ENCODE measurements around the gene INPP5D.
"Not testable (repeated sequence)": the region's sequence is repeated elsewhere in the genome, so short reads cannot be mapped to it uniquely, and the experiment has no call there.

Gene INPP5D

GRCh38 chr2:233053928-233054784, 6.0 kb upstream of the INPP5D start:
- peak; percentile 56 for DNase-seq

- no peak for DNase-seq
Observed at GRCh38 chr2:233055362-233055761, 4.8 kb upstream of the INPP5D start.

- no peak for DNase-seq
Observed at GRCh38 chr2:233056961-233057605, 3.1 kb upstream of the INPP5D start.

GRCh38 chr2:233058717-233059546, 1.2 kb upstream of the INPP5D start:
- DNase-seq = no peak

GRCh38 chr2:233059547-233059796, 670 bp upstream of the INPP5D start:
- DNase-seq = no peak

- DNase-seq = no peak
Observed at GRCh38 chr2:233060501-233060979, 398 bp downstream of the INPP5D start.

GRCh38 chr2:233060980-233061590, 943 bp downstream of the INPP5D start:
- DNase-seq = no peak

GRCh38 chr2:233061591-233062450, 1.7 kb downstream of the INPP5D start:
- no peak for DNase-seq

- DNase-seq = no peak
Observed at GRCh38 chr2:233062451-233062850, 2.3 kb downstream of the INPP5D start.

- no peak for DNase-seq
Observed at GRCh38 chr2:233062946-233063268, 2.8 kb downstream of the INPP5D start.

GRCh38 chr2:233063269-233063975, 3.3 kb downstream of the INPP5D start:
- DNase-seq = no peak

- DNase-seq = no peak
Observed at GRCh38 chr2:233063976-233064411, 3.9 kb downstream of the INPP5D start.

GRCh38 chr2:233064530-233065199, 4.5 kb downstream of the INPP5D start:
- no peak for DNase-seq

GRCh38 chr2:233065200-233065589, 5.1 kb downstream of the INPP5D start:
- not testable (repeated sequence) for DNase-seq

- DNase-seq = no peak
Observed at GRCh38 chr2:233065954-233066470, 5.9 kb downstream of the INPP5D start.

GRCh38 chr2:233068762-233069418, 8.7 kb downstream of the INPP5D start:
- no peak for DNase-seq

GRCh38 chr2:233072838-233073237, 12.7 kb downstream of the INPP5D start:
- DNase-seq = no peak

GRCh38 chr2:233074106-233074505, 14.0 kb downstream of the INPP5D start:
- DNase-seq = no peak

GRCh38 chr2:233075141-233075965, 15.2 kb downstream of the INPP5D start:
- DNase-seq = no peak
